HFFc6 (cell line): Measurements from ENCODE around the gene RLN1. TPM values are rescaled to one million over a fixed set of nuclear protein-coding genes. Genes with fewer than 3 reads are reported as not detected.
"Not testable (repeated sequence)": the region's sequence is repeated elsewhere in the genome, so short reads cannot be mapped to it uniquely, and the experiment has no call there.

Experiments
- DNase-seq: peaks from one replicate; pipeline ENCODE4 v3.0.0-alpha.2; 2018
- H3K27ac Mint-ChIP-seq: 2 replicates; pipeline ENCODE4 v1.8.0; 2020; ENCODE audit warnings: mild to moderate bottlenecking, mixed read lengths
- H3K27me3 Mint-ChIP-seq: 2 replicates; pipeline ENCODE4 v1.8.0; 2021; ENCODE audit warnings: mild to moderate bottlenecking, moderate library complexity, mixed read lengths; ENCODE audit not compliant: insufficient read depth
- H3K36me3 Mint-ChIP-seq: 2 replicates; pipeline ENCODE4 v1.8.0; 2021; ENCODE audit warnings: low read depth, mixed read lengths
- H3K4me1 Mint-ChIP-seq: 2 replicates; pipeline ENCODE4 v1.8.0; 2020; ENCODE audit warnings: low read depth, mixed read lengths
- H3K4me3 Mint-ChIP-seq: 2 replicates; pipeline ENCODE4 v1.8.0; 2020; ENCODE audit warnings: mild to moderate bottlenecking, moderate library complexity, mixed read lengths
- H3K9me3 Mint-ChIP-seq: 2 replicates; pipeline ENCODE4 v1.8.0; 2020; ENCODE audit warnings: mild to moderate bottlenecking, mixed read lengths
- total RNA-seq, 6 experiments: library from RNA; stranded (reverse); fragmentation: NEBNext Ultra II Directional; extraction: Animal tissue kit (Norgen Biotek cat#: 25700); gene quantifications; 2 replicates in 1 of 6; 3 replicates in 5 of 6; pipeline ENCODE4 v1.2.3, GENCODE V29; 2021
- TF ChIP-seq, protein P1 (sequence below): fragments of 200-600 bp; sonication (generic); IDR thresholded peaks from 2 replicates; pipeline ENCODE4 v1.5.0; 2021; ENCODE audit warnings: antibody characterized with exemption, mild to moderate bottlenecking

Gene RLN1
- total RNA-seq, 6 experiments from 2014 or later = not detected

GRCh38 chr9:5315187-5315923 lies 24.3 kb downstream of the RLN1 start:
- H3K4me3 Mint-ChIP-seq = no peak overlapping the region
- peaks cover 20% of the 10 kb centered on the region for H3K9me3 Mint-ChIP-seq
- H3K27ac Mint-ChIP-seq = no peak overlapping the region
- TF ChIP-seq, protein P1, sequence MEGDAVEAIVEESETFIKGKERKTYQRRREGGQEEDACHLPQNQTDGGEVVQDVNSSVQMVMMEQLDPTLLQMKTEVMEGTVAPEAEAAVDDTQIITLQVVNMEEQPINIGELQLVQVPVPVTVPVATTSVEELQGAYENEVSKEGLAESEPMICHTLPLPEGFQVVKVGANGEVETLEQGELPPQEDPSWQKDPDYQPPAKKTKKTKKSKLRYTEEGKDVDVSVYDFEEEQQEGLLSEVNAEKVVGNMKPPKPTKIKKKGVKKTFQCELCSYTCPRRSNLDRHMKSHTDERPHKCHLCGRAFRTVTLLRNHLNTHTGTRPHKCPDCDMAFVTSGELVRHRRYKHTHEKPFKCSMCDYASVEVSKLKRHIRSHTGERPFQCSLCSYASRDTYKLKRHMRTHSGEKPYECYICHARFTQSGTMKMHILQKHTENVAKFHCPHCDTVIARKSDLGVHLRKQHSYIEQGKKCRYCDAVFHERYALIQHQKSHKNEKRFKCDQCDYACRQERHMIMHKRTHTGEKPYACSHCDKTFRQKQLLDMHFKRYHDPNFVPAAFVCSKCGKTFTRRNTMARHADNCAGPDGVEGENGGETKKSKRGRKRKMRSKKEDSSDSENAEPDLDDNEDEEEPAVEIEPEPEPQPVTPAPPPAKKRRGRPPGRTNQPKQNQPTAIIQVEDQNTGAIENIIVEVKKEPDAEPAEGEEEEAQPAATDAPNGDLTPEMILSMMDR = no peak
- H3K27me3 Mint-ChIP-seq = peaks cover 17% of the 10 kb centered on the region
- H3K4me1 Mint-ChIP-seq = no peaks in the 10 kb centered on the region
- no peak for DNase-seq
- peaks cover 13% of the 10 kb centered on the region; the same call in 1 of the 2 replicates for H3K36me3 Mint-ChIP-seq

- TF ChIP-seq, protein P1 = no peak
- H3K4me1 Mint-ChIP-seq = no peaks in the 10 kb centered on the region
- no peak overlapping the region for H3K27ac Mint-ChIP-seq
- no peak overlapping the region for H3K4me3 Mint-ChIP-seq
- no peak for DNase-seq
- peaks cover 34% of the 10 kb centered on the region for H3K27me3 Mint-ChIP-seq
- H3K9me3 Mint-ChIP-seq = peaks cover 14% of the 10 kb centered on the region
- peaks cover 13% of the 10 kb centered on the region; the same call in 1 of the 2 replicates for H3K36me3 Mint-ChIP-seq
Observed at GRCh38 chr9:5310851-5311250, 28.8 kb downstream of the RLN1 start.

- TF ChIP-seq, protein P1 = no peak
- Mint-ChIP-seq H3K36me3 (no peaks in the 10 kb centered on the region), H3K9me3 (no peaks in the 10 kb centered on the region), H3K27me3 (peaks cover 21% of the 10 kb centered on the region), H3K4me1 (peaks cover 12% of the 10 kb centered on the region; the same call in 1 of the 2 replicates), H3K27ac (no peak overlapping the region), H3K4me3 (no peak overlapping the region)
- peak; percentile 62 for DNase-seq
Observed at GRCh38 chr9:5305741-5306140, 33.9 kb downstream of the RLN1 start.

DNA sequence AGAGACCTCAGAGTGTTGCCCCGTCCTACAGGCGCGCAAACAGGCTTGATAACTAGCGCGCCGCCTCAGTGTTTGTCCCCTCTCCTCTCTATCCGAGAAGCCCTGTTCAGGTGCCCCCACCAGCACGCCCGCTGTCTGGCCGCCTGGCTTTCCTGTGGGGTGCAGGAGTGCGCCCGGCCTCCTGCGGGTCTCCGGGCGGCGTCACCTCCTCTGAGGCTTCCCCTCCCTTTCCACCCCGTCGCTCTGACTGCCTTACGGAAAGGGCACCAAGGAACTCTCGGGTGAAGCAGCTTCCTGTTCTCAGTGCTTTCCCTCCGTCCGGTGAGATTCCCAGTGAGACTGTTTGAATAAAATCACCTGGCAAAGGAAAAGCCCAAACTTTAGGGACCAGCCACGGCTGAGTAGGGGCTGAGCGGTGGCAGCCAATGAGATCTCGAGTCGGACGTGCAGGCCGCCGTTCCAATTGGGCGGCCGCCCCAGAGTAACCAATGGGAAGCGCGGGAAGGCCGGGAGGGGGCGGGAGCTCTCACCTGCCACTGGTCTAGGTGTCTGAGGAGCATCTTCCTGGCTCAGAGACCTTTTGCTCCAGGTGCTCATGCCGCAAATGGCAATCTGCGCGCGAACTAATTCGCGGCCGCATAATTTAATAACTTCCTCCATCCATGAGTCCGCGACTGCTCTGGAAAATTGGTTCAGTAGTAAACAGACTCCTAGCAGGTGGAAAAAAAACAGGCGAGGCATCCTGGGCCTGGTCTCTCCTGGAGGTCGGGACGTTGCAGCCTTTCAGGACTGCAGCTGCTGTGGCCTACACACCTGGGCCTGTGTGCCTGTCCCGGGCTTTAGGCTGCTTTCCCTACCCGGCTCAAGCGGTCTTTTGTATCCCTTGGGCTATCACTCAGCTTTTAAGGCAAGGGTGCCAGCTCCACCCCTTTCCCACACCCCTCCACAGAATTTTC lies 35.6 kb downstream of the RLN1 start, which contains the start of gene RLN2:
TSS of gene RLN2 (minus strand) at position 877 of the 956 bp plus-strand sequence. CDS start at position 741, 136 bp downstream.
- Mint-ChIP-seq H3K27me3 (peaks cover 13% of the 10 kb centered on the region), H3K4me1 (peaks cover 12% of the 10 kb centered on the region; the same call in 1 of the 2 replicates), H3K4me3 (peak within 1 kb of the TSS; percentile 10; the same call in 1 of the 2 replicates)
- not testable (repeated sequence) for H3K9me3 Mint-ChIP-seq, H3K36me3 Mint-ChIP-seq, DNase-seq, H3K27ac Mint-ChIP-seq

GRCh38 chr9:5301544-5301943 lies 38.1 kb downstream of the RLN1 start:
- no peak for DNase-seq
- Mint-ChIP-seq H3K36me3 (no peaks in the 10 kb centered on the region), H3K27me3 (no peaks in the 10 kb centered on the region; the same call in 1 of the 2 replicates), H3K4me3 (no peak overlapping the region), H3K9me3 (no peaks in the 10 kb centered on the region), H3K4me1 (peaks cover 12% of the 10 kb centered on the region; the same call in 1 of the 2 replicates), H3K27ac (no peak overlapping the region)
- TF ChIP-seq, protein P1 = no peak
